HL-60 (cell line): ENCODE results near the gene PPP2R3A.

Source experiments
- DNase-seq, 2 experiments: peaks; one replicate each; pipeline ENCODE4 v3.0.0-alpha.2; 2010 to 2020; ENCODE audit warnings: low read depth in 1 of 2, low spot score in 1 of 2
- H3K27ac ChIP-seq: fragments of 250-450 bp; sonication (Bioruptor Pico); replicated peaks from 2 replicates; pipeline ENCODE4 v1.5.1; 2020; ENCODE audit warnings: mild to moderate bottlenecking, moderate library complexity
- H3K27me3 ChIP-seq: fragments of 250-450 bp; sonication (Bioruptor Pico); 2 replicates; pipeline ENCODE4 v1.5.1; 2021; ENCODE audit warnings: mild to moderate bottlenecking, moderate library complexity; ENCODE audit not compliant: insufficient read depth, poor library complexity, severe bottlenecking
- H3K4me3 ChIP-seq: replicated peaks from 2 replicates; pipeline ENCODE4 v1.5.1; 2011; ENCODE audit warnings: mild to moderate bottlenecking, control low read depth, low read length; ENCODE audit not compliant: insufficient read depth
- GABPA ChIP-seq: IDR thresholded peaks from 2 replicates; pipeline ENCODE4 v1.6.1; 2012; ENCODE audit warnings: low read depth
- POLR2AphosphoS5 ChIP-seq: IDR thresholded peaks from 2 replicates; pipeline ENCODE4 v1.6.1; 2012; ENCODE audit warnings: low read depth
- SPI1 ChIP-seq: IDR thresholded peaks from 2 replicates; pipeline ENCODE4 v1.6.1; 2012; ENCODE audit warnings: low read depth, mild to moderate bottlenecking, borderline replicate concordance
- TF ChIP-seq, protein P1 (sequence below): IDR thresholded peaks from 2 replicates; pipeline ENCODE4 v1.6.1; 2012; ENCODE audit warnings: low read depth; ENCODE audit not compliant: insufficient replicate concordance
- TF ChIP-seq, protein P2 (sequence below): IDR thresholded peaks from one replicate; pipeline ENCODE4 v1.5.1; 2011; ENCODE audit warnings: low read length, control low read depth, inconsistent platforms; ENCODE audit not compliant: insufficient read depth

PPP2R3A gene

DNA sequence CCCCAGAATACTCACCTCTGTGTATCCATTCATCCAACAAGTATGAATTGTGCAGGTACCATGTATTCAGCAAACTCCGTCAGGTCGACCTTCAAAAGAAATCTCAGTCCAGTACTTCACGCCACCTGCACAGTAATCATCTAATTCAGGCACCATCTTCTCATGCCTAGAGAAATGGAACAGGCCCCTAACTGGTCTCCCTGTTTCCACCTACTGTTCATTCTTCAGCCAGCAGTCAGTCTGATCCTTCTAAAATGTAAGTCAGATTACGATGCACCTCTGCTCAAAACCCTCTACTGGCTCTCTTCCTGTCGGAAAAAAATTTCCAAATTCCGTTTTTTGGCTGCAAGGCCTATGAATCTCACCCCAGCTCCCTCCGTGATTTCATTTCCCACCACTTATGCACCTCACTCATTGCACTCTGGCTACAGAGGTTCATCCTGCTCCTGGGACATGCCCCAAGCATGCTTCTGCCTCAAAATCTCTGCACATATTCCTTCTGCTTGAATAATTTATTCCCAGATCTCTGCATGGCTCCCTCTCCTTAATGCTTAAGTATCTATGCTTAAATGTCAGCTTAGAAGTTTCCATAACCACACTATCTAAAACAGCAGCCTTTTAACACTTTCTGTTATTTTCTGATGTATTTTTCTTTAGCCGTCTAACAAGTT, 47.5 kb upstream of the PPP2R3A start:
- DNase-seq: no peak
- no peak overlapping the region for H3K27ac ChIP-seq

DNA sequence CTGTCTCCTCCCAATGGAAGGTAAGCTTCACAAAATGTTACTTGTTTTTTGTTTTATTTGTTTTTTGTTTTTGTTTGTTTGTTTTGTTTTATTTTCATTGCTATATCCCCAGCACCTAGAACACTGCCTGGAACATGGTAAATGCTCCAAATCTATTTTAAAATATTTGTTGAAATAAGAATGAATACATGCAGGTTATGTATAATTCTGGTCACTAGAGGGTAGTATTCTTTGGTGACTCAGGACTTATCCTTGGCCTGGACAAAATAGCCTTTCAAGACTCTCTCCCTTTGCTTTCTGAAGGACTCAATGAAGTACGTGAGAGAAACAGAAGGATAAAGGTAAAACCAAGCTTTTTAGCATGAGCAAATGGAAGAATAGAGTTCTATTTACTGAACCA, 46.9 kb upstream of the PPP2R3A start:
- no peaks in the 10 kb centered on the region for H3K27me3 ChIP-seq
- no peak overlapping the region for H3K4me3 ChIP-seq
- H3K27ac ChIP-seq: no peak overlapping the region
- no peak for DNase-seq
- TF ChIP-seq POLR2AphosphoS5 (no peak), SPI1 (no peak), GABPA (no peak)
- TF ChIP-seq, protein P1, sequence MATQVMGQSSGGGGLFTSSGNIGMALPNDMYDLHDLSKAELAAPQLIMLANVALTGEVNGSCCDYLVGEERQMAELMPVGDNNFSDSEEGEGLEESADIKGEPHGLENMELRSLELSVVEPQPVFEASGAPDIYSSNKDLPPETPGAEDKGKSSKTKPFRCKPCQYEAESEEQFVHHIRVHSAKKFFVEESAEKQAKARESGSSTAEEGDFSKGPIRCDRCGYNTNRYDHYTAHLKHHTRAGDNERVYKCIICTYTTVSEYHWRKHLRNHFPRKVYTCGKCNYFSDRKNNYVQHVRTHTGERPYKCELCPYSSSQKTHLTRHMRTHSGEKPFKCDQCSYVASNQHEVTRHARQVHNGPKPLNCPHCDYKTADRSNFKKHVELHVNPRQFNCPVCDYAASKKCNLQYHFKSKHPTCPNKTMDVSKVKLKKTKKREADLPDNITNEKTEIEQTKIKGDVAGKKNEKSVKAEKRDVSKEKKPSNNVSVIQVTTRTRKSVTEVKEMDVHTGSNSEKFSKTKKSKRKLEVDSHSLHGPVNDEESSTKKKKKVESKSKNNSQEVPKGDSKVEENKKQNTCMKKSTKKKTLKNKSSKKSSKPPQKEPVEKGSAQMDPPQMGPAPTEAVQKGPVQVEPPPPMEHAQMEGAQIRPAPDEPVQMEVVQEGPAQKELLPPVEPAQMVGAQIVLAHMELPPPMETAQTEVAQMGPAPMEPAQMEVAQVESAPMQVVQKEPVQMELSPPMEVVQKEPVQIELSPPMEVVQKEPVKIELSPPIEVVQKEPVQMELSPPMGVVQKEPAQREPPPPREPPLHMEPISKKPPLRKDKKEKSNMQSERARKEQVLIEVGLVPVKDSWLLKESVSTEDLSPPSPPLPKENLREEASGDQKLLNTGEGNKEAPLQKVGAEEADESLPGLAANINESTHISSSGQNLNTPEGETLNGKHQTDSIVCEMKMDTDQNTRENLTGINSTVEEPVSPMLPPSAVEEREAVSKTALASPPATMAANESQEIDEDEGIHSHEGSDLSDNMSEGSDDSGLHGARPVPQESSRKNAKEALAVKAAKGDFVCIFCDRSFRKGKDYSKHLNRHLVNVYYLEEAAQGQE: no peak
- TF ChIP-seq, protein P2, sequence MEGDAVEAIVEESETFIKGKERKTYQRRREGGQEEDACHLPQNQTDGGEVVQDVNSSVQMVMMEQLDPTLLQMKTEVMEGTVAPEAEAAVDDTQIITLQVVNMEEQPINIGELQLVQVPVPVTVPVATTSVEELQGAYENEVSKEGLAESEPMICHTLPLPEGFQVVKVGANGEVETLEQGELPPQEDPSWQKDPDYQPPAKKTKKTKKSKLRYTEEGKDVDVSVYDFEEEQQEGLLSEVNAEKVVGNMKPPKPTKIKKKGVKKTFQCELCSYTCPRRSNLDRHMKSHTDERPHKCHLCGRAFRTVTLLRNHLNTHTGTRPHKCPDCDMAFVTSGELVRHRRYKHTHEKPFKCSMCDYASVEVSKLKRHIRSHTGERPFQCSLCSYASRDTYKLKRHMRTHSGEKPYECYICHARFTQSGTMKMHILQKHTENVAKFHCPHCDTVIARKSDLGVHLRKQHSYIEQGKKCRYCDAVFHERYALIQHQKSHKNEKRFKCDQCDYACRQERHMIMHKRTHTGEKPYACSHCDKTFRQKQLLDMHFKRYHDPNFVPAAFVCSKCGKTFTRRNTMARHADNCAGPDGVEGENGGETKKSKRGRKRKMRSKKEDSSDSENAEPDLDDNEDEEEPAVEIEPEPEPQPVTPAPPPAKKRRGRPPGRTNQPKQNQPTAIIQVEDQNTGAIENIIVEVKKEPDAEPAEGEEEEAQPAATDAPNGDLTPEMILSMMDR: no peak

More for the DNA sequence above, 47.5 kb upstream of the PPP2R3A start:
- TF ChIP-seq SPI1 (no peak), POLR2AphosphoS5 (no peak), GABPA (no peak)
- TF ChIP-seq, protein P2: no peak
- TF ChIP-seq, protein P1: no peak
- no peaks in the 10 kb centered on the region for H3K27me3 ChIP-seq
- H3K4me3 ChIP-seq: no peak overlapping the region

DNA sequence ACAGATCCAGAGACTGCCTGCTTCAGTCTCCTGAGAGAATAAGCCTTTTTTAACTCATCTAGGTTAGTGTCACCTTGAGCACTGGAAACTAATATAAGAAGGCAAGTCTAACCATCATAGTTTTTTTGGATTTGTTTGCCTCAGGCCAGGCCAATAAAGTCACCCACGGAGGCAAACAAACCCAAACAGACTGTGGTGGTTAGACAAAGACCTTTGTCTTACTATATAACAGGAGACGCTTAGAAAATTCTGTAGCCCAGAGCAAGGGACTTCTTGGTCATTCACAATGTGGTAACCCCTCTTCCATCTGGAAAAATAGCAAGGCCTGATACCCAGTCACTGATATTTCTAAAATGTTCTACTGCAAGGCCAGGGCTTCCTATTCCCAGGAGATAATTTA, 45.3 kb upstream of the PPP2R3A start:
- Histone ChIP-seq H3K4me3 (no peak overlapping the region), H3K27me3 (no peaks in the 10 kb centered on the region), H3K27ac (no peak overlapping the region)
- no peak for DNase-seq
- TF ChIP-seq, protein P2: no peak
- TF ChIP-seq POLR2AphosphoS5 (no peak), GABPA (no peak), SPI1 (no peak)
- TF ChIP-seq, protein P1: no peak
